HepG2 (cell line): Measurements from ENCODE around the gene TNFRSF25. TPM values are rescaled to one million over a fixed set of nuclear protein-coding genes. Genes with fewer than 3 reads are reported as not detected.

Source experiments
- ATAC-seq: fragments of 200-7000 bp; cut with Tn5 transposase; 3 replicates; pipeline ENCODE4 v1.9.1; 2020; ENCODE audit warnings: mild to moderate bottlenecking, moderate library complexity
- BruUV-seq: library from RNA; stranded (reverse); fragments of 400-500 nt; replicated peaks from 2 replicates; lab custom pipeline; 2021; lab: Mats Ljungman, UMichigan
- CTCF ChIA-PET: fragments of 300-600 bp; formaldehyde crosslinking; extraction: SDS; loops from one replicate; lab custom pipeline; 2021; ENCODE audit warnings: low total read pairs, inconsistent platforms, low intra/inter-chr PET ratio; lab: Yijun Ruan, JAX
- POLR2A ChIA-PET: fragments of 350-600 bp; sonication (Branson Sonifier 250); formaldehyde crosslinking; loops from one replicate; lab custom pipeline; 2020; ENCODE audit warnings: antibody characterized with exemption, inconsistent platforms; lab: Yijun Ruan, JAX
- DNase-seq: peaks from one replicate; pipeline ENCODE4 v3.0.0-alpha.2; 2015; ENCODE audit warnings: low spot score
- FAIRE-seq: peaks from 3 replicates; lab custom pipeline; 2011; peaks lifted over from hg19 to GRCh38; lab: Jason Lieb, UNC
- H2AFZ ChIP-seq: one replicate; pipeline ENCODE4 v1.6.1; 2011; ENCODE audit warnings: low read length, inconsistent platforms
- H3K27ac ChIP-seq: fragments of 300-600 bp; 3 replicates; pipeline ENCODE4 v1.8.0; 2011; ENCODE audit warnings: mixed run types, mild to moderate bottlenecking, mixed read lengths, low read length, inconsistent platforms; ENCODE audit not compliant: insufficient read depth; ENCODE audit errors: extremely low read length
- H3K27me3 ChIP-seq, 2 experiments: fragments of 200-600 bp in 1 of 2; 2 replicates in 1 of 2; 3 replicates in 1 of 2; pipeline versions ENCODE4 v1.6.0 to v1.8.0; 2011; ENCODE audit warnings: low read length in 2 of 2, mild to moderate bottlenecking in 2 of 2, moderate library complexity in 2 of 2, inconsistent platforms in 1 of 2; ENCODE audit not compliant: insufficient read depth in 2 of 2, control insufficient read depth in 1 of 2
- H3K36me3 ChIP-seq, 2 experiments: fragments of 200-600 bp in 1 of 2; replicated peaks in 1 of 2; 2 replicates in 1 of 2; 3 replicates in 1 of 2; pipeline versions ENCODE4 v1.5.1 to v1.8.0; 2011; ENCODE audit warnings: low read length in 2 of 2, inconsistent platforms in 1 of 2; ENCODE audit not compliant: insufficient read depth in 2 of 2, control insufficient read depth in 1 of 2
- H3K4me1 ChIP-seq: 2 replicates; pipeline ENCODE4 v1.5.1; 2012; ENCODE audit warnings: low read length, inconsistent platforms; ENCODE audit not compliant: insufficient read depth
- H3K4me2 ChIP-seq: 2 replicates; pipeline ENCODE4 v1.6.0; 2011; ENCODE audit warnings: low read depth, low read length, inconsistent platforms
- H3K4me3 ChIP-seq, 3 experiments: fragments of 200-600 bp in 1 of 3; sonication (generic), shearing (Covaris generic) in 1 of 3; replicated peaks in 1 of 3; 2 replicates each; pipeline ENCODE4 v1.5.1; 2011 to 2016; ENCODE audit warnings: low read length in 3 of 3, inconsistent platforms in 2 of 3, low read depth in 2 of 3, mild to moderate bottlenecking in 2 of 3, control low read depth in 1 of 3, mixed read lengths in 1 of 3; ENCODE audit not compliant: insufficient read depth in 1 of 3
- H3K79me2 ChIP-seq: one replicate; pipeline ENCODE4 v1.6.1; 2011; ENCODE audit warnings: low read length, inconsistent platforms; ENCODE audit not compliant: insufficient read depth
- H3K9ac ChIP-seq: 2 replicates; pipeline ENCODE4 v1.6.0; 2011; ENCODE audit warnings: mild to moderate bottlenecking, low read depth, low read length, inconsistent platforms; ENCODE audit not compliant: insufficient read depth
- H3K9me3 ChIP-seq: 2 replicates; pipeline ENCODE4 v1.5.1; 2012; ENCODE audit warnings: mild to moderate bottlenecking, low read length
- H4K20me1 ChIP-seq: 2 replicates; pipeline ENCODE4 v1.6.0; 2011; ENCODE audit warnings: inconsistent platforms, mild to moderate bottlenecking, low read length, moderate library complexity; ENCODE audit not compliant: insufficient read depth
- BCLAF1 ChIP-seq: fragments of 450-650 bp; IDR thresholded peaks from 2 replicates; pipeline ENCODE4 v1.6.1; 2017; ENCODE audit warnings: mild to moderate bottlenecking
- KMT2B ChIP-seq: IDR thresholded peaks from 2 replicates; pipeline ENCODE4 v1.6.1; 2016; ENCODE audit warnings: missing genetic modification reagents, missing compliant biosample characterization
- MAFF ChIP-seq: IDR thresholded peaks from 2 replicates; pipeline ENCODE4 v1.6.1; 2011; ENCODE audit warnings: low read depth, low read length, improper control_type of control experiment
- MTF2 ChIP-seq: sonication (generic); formaldehyde crosslinking; IDR thresholded peaks from 2 replicates; pipeline ENCODE4 v1.5.0; 2020; ENCODE audit warnings: missing genetic modification reagents, borderline replicate concordance
- ZNF598 ChIP-seq: sonication (generic); formaldehyde crosslinking; IDR thresholded peaks from 2 replicates; pipeline ENCODE4 v1.5.1; 2020; ENCODE audit warnings: mild to moderate bottlenecking, missing genetic modification reagents, borderline replicate concordance
- ZNF687 ChIP-seq: sonication (generic); formaldehyde crosslinking; IDR thresholded peaks from 2 replicates; pipeline ENCODE4 v1.5.1; 2020; ENCODE audit warnings: mild to moderate bottlenecking, missing genetic modification reagents, moderate library complexity
- ZNF777 ChIP-seq: sonication (generic); formaldehyde crosslinking; IDR thresholded peaks from 2 replicates; pipeline ENCODE4 v1.4.0; 2020; ENCODE audit warnings: missing genetic modification reagents
- WGBS: methylation state at CpG from one replicate; pipeline ENCODE4 v1.1.6; 2017; ENCODE audit warnings: low lambda C conversion rate; 5-methylcytosine and 5-hydroxymethylcytosine counted together
- in situ Hi-C: cut with HindIII; loops from 2 replicates; pipeline ENCODE4 v1.10.0; 2017; ENCODE audit warnings: low pct_unique_long_range_greater_than_20kb; ENCODE audit not compliant: extremely low pct_ligation_motif_present
- intact Hi-C: fragments of 100-400 bp; cut with micrococcal nuclease; formaldehyde crosslinking; loops from one replicate; pipeline ENCODE4 v1.10.0; 2022; ENCODE audit not compliant: unreplicated experiment
- polyA plus RNA-seq, 8 experiments: library from polyadenylated mRNA; depleted of rRNA in 3 of 8; stranded (reverse) in 7 of 8; unstranded in 1 of 8; fragments of >200 nt; fragmentation: Illumina TruSeq in 4 of 8; extraction: Trizol in 4 of 8; gene quantifications; 2 replicates each; pipeline versions ENCODE4 v1.2.1 to v1.2.3, GENCODE V29; 2011 to 2016; ENCODE audit warnings: low read depth in 4 of 8, missing spikeins in 1 of 8, mixed read lengths in 1 of 8; ENCODE audit not compliant: insufficient read depth in 1 of 8
- total RNA-seq, 5 experiments: library from RNA; depleted of rRNA; stranded (reverse); fragments of >200 nt; fragmentation: Illumina TruSeq; extraction: Trizol; gene quantifications; 2 replicates each; pipeline ENCODE4 v1.2.3, GENCODE V29; 2016; ENCODE audit warnings: low read depth in 1 of 5
- TF ChIP-seq, protein P1 (sequence below): sonication (generic); formaldehyde crosslinking; IDR thresholded peaks from 2 replicates; pipeline ENCODE4 v1.4.0; 2020; ENCODE audit warnings: missing genetic modification reagents

TNFRSF25 gene
- total and polyA plus RNA-seq, 2 of the 13 experiments (the other 11 are each of a cell fraction or from before 2014, with no cell fraction given), result 1.4 to 1.5 TPM

GRCh38 chr1:6418668-6419396 lies 47.1 kb downstream of the TNFRSF25 start:
- peak overlapping the region; percentile 18; the same call in 1 of the 2 replicates for H3K4me2 ChIP-seq
- intact Hi-C loops (no loop called here), in situ Hi-C loops (loop anchor here (10.0 kb wide), 1 partner anchor 174 kb away; the partner anchor contains the start of gene HES3)
- peaks cover 22 to 87% of the 10 kb centered on the region in 2 experiments for H3K27me3 ChIP-seq
- no peak overlapping the region for H2AFZ ChIP-seq
- H3K9ac ChIP-seq, result no peak overlapping the region
- TF ChIP-seq ZNF777 (CRISPR knock-in tag) (peak; percentile 77), MAFF (no peak), BCLAF1 (no peak), MTF2 (CRISPR knock-in tag) (0 out of 2 replicates have a peak, but pooled peaks have one; percentile 52), ZNF687 (CRISPR knock-in tag) (peak; percentile 23; the same call in 1 of the 2 replicates), ZNF598 (CRISPR knock-in tag) (no peak), KMT2B (no peak)
- TF ChIP-seq, protein P1, sequence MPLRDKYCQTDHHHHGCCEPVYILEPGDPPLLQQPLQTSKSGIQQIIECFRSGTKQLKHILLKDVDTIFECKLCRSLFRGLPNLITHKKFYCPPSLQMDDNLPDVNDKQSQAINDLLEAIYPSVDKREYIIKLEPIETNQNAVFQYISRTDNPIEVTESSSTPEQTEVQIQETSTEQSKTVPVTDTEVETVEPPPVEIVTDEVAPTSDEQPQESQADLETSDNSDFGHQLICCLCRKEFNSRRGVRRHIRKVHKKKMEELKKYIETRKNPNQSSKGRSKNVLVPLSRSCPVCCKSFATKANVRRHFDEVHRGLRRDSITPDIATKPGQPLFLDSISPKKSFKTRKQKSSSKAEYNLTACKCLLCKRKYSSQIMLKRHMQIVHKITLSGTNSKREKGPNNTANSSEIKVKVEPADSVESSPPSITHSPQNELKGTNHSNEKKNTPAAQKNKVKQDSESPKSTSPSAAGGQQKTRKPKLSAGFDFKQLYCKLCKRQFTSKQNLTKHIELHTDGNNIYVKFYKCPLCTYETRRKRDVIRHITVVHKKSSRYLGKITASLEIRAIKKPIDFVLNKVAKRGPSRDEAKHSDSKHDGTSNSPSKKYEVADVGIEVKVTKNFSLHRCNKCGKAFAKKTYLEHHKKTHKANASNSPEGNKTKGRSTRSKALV (CRISPR knock-in tag), result peak; percentile 95; the same call in 1 of the 2 replicates
- no peaks in the 10 kb centered on the region for H3K79me2 ChIP-seq
- no peaks in the 10 kb centered on the region for H4K20me1 ChIP-seq
- WGBS, result no CpG with 5 or more reads among the region's 69 CpGs
- no peaks in the 10 kb centered on the region for H3K36me3 ChIP-seq
- FAIRE-seq (no peak), DNase-seq (no peak), ATAC-seq (no peak; the same call in 1 of the 3 replicates)
- POLR2A ChIA-PET, result no interaction called here
- H3K27ac ChIP-seq, result no peak overlapping the region
- H3K4me1 ChIP-seq, result peaks cover 37% of the 10 kb centered on the region
- CTCF ChIA-PET, result no interaction called here
- no TSS peak for BruUV-seq
- no peaks in the 10 kb centered on the region for H3K9me3 ChIP-seq
- H3K4me3 ChIP-seq, result peak overlapping the region in 1 of 3 experiments; percentile 60; a peak in 1 of 6 replicates
